GM23248 (cell line): Measurements from ENCODE around the gene SNAP29.

Experiments
- EZH2 ChIP-seq: fragments of 200-600 bp; sonication (generic); IDR thresholded peaks from 2 replicates; pipeline ENCODE4 v1.6.1; 2018; ENCODE audit warnings: antibody characterized with exemption, mild to moderate bottlenecking; ENCODE audit not compliant: insufficient read depth, poor library complexity, severe bottlenecking
- EZH2phosphoT487 ChIP-seq: fragments of 200-600 bp; sonication (generic); IDR thresholded peaks from 2 replicates; pipeline ENCODE4 v1.6.1; 2018; ENCODE audit warnings: antibody characterized with exemption, moderate library complexity, mild to moderate bottlenecking, low read depth; ENCODE audit not compliant: insufficient read depth

- TF ChIP-seq EZH2 (no peak), EZH2phosphoT487 (no peak)
These were observed 7.9 kb downstream of the SNAP29 start for GRCh38 chr22:20866736-20867135.
